Neural progenitor cell (in vitro differentiated cells): ENCODE data around the gene PAFAH1B1.

Source experiments
- EZH2 ChIP-seq: fragments of 200-600 bp; sonication (generic); IDR thresholded peaks from 2 replicates; pipeline ENCODE4 v1.6.1; 2017; ENCODE audit warnings: antibody characterized with exemption, mild to moderate bottlenecking, moderate library complexity
- EZH2phosphoT487 ChIP-seq: fragments of 200-600 bp; sonication (generic); IDR thresholded peaks from 2 replicates; pipeline ENCODE4 v1.6.1; 2017; ENCODE audit warnings: antibody characterized with exemption
- TF ChIP-seq, protein P1 (sequence below): fragments of 200-600 bp; sonication (generic); IDR thresholded peaks from 2 replicates; pipeline ENCODE4 v1.5.1; 2017; ENCODE audit warnings: antibody characterized with exemption, mild to moderate bottlenecking

DNA sequence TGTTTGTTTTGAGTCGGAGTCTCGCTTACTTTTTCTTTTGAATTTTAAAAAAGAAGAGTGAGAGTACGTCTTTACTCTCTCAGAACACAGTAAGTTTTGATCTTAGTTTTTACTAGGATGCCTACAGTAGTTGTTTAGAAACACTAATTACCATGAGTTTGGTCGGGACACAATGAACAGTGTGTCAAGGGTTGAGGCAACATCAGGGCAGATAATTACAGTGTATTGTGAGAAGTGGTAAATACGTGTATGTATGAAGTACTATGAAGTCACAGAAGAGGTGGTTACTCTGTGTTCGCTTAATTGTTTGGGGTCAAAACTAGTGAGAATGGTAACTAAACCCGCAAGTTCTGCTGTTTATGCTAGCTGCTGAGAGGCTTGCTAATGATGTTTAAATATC lies 18.2 kb downstream of the PAFAH1B1 start:
- TF ChIP-seq, protein P1, sequence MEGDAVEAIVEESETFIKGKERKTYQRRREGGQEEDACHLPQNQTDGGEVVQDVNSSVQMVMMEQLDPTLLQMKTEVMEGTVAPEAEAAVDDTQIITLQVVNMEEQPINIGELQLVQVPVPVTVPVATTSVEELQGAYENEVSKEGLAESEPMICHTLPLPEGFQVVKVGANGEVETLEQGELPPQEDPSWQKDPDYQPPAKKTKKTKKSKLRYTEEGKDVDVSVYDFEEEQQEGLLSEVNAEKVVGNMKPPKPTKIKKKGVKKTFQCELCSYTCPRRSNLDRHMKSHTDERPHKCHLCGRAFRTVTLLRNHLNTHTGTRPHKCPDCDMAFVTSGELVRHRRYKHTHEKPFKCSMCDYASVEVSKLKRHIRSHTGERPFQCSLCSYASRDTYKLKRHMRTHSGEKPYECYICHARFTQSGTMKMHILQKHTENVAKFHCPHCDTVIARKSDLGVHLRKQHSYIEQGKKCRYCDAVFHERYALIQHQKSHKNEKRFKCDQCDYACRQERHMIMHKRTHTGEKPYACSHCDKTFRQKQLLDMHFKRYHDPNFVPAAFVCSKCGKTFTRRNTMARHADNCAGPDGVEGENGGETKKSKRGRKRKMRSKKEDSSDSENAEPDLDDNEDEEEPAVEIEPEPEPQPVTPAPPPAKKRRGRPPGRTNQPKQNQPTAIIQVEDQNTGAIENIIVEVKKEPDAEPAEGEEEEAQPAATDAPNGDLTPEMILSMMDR: no peak
- TF ChIP-seq EZH2phosphoT487 (no peak), EZH2 (no peak)
